GM12875 (cell line): ENCODE measurements around the gene TP73.

Experiments
- H3K4me3 ChIP-seq: one replicate; pipeline ENCODE4 v1.5.1; 2011; ENCODE audit warnings: low read depth, low read length, control low read depth
- TF ChIP-seq, protein P1 (sequence below): IDR thresholded peaks from 2 replicates; pipeline ENCODE4 v1.5.1; 2011; ENCODE audit warnings: low read depth, mild to moderate bottlenecking, control low read depth, inconsistent platforms, low read length, moderate library complexity, borderline replicate concordance; ENCODE audit not compliant: insufficient read depth

The TP73 gene

DNA sequence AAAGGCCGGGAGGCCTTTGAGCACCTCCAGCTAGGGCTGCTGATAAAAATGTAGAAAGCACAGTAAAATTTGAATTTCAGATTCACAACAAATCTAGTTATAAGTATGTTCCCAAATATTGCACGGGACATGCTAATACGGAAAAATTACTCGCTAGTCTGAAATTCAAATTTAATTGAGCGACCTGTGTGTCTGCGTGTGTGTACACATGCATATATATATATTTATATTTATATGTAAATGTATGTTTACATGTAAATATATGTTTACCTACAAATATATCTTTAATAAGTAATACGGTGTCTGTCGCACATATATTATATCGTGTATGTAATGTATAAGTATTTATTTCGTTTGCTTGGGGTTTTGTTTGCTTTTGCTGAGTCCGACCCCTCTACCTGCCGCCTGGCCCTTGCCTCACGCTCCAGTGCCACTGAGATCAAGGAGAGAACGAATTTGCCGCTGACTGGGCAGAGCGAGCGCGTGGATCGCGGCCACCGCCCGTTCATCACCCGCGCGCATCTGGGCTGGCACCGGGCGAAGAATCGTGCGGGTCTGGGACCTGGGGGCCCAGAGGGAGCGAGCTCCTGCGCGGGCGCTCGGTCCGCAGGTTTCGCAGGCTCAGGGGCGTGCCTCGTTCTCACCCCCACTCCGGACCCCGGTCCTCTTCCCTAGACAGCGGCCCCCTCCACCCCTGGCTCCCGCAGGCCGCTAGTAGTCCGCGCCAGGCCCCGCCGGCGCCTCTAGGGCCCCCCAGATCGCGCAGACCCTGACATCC is 1.9 kb upstream of the TP73 start:
- H3K4me3 ChIP-seq, result no peak overlapping the region
- TF ChIP-seq, protein P1, sequence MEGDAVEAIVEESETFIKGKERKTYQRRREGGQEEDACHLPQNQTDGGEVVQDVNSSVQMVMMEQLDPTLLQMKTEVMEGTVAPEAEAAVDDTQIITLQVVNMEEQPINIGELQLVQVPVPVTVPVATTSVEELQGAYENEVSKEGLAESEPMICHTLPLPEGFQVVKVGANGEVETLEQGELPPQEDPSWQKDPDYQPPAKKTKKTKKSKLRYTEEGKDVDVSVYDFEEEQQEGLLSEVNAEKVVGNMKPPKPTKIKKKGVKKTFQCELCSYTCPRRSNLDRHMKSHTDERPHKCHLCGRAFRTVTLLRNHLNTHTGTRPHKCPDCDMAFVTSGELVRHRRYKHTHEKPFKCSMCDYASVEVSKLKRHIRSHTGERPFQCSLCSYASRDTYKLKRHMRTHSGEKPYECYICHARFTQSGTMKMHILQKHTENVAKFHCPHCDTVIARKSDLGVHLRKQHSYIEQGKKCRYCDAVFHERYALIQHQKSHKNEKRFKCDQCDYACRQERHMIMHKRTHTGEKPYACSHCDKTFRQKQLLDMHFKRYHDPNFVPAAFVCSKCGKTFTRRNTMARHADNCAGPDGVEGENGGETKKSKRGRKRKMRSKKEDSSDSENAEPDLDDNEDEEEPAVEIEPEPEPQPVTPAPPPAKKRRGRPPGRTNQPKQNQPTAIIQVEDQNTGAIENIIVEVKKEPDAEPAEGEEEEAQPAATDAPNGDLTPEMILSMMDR, result no peak

DNA sequence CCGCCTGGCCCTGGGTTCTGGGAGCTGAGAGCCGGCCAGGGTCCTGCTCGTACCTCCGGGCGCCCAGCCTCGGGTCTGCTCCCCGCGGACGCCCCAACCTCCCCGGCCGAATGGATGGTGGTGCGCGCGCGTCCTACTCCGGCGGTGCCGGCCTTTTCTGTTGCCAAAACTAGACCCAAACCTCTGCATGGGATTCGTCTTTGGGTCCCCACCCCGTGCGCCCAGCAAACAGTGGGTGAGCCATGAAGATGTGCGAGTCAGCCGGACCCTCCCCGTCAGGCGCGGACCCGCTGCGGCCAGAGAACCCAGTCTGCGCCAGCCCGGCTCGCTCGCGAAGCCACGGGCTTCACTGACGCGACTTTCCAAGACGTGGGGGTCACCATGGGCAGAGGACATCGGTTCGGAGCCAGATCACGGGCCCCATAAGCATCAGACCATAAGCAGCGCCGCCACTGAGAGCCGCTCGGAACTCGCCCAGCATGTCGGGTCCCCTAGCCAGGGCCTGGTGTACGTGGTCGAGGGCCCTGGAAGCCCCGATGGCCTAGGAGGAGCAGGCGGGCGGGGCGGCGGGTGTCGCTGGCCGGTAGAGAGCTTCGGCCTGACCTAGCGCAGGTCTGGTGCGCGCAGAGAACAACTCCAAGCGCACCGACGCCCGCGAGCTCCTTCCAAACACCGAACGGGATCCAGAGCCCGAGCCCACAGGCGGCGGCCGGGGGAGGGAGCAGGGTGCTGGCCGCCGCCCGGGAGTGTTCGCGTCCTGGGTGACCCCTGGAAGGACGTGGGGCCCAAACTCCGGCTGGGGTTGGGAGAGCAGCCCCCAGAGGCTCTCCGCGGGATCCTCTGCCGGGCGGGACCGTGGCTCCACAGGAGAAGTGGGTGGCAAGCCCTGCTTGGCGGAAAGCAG is 1.0 kb upstream of the TP73 start:
- no peak overlapping the region for H3K4me3 ChIP-seq
- TF ChIP-seq, protein P1, result no peak

DNA sequence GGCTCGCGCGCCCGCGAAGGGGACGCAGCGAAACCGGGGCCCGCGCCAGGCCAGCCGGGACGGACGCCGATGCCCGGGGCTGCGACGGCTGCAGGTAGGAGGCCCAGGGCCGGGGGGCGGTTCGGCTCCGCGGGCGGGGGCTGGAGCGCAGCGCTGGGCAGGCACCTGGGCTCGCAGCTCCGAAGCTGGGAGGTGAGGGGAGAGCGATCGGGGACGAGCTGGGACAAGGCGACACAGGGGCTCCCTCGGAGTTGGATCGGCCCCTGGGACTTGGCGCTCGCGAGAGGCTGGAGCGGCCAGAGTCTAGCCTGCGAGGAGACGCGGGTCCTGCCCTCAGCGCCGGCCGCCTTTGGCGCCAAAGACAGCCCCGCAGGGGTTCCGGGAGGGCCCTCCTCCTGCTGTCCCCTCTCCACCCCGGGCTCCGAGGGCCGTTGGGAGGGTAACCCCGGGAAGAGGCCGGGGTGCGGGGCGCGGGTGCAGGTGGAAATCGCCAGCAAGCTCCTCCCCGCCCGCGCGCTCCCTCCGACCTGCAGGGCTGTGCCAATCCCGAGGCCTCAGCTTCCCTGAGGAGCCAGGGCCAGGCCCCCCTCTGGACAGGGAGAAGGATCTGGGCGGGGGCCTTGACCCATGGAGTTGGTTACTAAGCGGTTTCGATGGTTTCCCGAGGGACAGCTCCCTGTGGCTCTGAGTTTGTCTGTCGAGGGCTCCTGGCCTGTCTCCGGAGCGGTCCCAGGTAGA is 401 bp downstream of the TP73 start:
- peak overlapping the region; percentile 68 for H3K4me3 ChIP-seq
- TF ChIP-seq, protein P1, result no peak

DNA sequence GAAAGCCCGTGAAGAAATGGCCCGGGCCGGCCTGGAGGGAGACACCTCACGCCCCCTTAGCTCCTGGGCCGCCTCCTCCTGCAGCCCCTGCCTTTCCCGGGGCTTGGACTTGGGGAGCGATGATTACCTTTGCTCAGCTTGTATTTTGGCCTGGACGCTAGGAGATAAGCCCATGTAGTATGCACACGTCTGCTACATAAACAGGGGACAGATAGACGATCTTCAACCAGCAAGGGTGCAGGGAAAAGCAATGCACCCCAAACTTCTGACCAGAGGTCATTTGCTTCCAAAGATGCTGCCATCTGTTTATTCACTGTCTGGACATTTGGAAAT is 936 bp downstream of the TP73 start:
- peak overlapping the region; percentile 68 for H3K4me3 ChIP-seq
- TF ChIP-seq, protein P1, result no peak

DNA sequence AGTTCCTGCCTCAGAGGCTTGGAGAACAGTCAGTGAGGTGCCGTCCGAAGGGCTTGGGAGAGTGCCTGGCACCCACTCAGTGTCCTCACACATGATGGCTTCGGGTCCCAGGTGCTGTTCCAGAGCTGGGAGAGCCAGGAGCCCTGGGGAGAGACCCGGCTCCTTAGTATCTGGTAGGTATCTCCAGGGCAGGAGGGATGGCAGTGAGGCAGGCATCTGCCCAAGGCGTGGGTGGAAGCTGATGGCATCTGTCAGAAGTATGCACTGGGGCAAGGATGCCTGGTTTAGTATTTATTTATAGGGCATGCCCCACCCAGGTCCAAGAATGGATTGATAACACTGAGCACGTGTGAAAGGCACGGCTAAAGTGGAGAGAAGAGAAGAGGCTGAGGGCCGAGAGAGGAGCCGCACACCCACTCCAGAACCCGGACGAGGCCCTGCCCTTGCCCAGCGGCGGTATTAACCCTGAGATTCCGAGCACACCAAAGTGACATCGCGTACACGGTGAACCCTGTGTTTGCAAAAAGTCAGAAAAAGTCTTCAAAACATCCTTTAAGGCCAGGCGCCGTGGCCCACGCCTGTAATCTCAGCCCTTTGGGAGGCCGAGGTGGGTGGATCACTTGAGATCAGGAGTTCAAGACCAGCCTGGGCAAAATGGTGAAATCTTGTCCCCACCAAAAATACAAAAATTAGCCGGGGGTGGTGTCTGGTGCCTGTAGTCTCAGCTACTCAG is 2.4 kb downstream of the TP73 start:
- TF ChIP-seq, protein P1, result no peak
- H3K4me3 ChIP-seq, result no peak overlapping the region

DNA sequence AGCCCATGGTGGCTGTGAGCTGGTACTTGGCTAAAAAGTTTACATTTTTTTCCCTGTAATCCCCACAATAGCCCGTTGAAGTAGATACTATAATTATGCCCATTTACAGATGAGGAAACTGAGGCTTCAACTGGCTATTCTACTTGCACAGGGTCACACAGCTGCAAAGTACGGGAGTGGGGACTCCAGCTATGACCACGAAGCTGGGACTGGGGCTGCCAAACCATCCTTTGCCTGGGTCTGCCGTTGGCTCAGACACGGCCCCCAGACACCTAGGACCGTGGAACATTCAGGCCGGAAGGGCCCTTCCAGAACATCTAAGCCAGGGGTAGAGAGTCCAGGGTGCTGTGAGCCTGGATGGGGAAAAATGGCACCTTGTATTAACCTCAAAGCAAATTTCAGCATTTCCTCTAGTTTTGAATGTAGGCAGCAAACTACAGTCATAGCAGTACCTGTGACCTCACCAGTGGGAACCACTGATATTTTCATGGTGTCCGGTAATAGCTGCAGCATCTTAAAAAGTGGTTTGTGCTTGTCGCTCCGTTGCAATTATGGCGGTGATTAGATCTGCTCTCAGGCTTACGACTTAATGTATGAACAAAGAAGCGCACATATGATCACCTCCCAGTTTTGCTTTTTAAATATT is 4.3 kb downstream of the TP73 start:
- TF ChIP-seq, protein P1, result no peak
- peak overlapping the region; percentile 31 for H3K4me3 ChIP-seq
